ENCODE results near the gene PSMD1. TPM values are rescaled to one million over a fixed set of nuclear protein-coding genes. Genes with fewer than 3 reads are reported as not detected.
"Not testable (repeated sequence)": the region's sequence is repeated elsewhere in the genome, so short reads cannot be mapped to it uniquely, and the experiment has no call there.

Gene PSMD1
- polyA plus RNA-seq, 3 donors, result 94.9 to 104 (median 97.5) TPM

GRCh38 chr2:231047923-231048915, 8.4 kb upstream of the PSMD1 start:
- DNase-seq (ENCODE audit: extremely low read depth in 1 of 11, low read depth in 9 of 11, low spot score in 4 of 11), result no peak

- DNase-seq (ENCODE audit: extremely low read depth in 1 of 11, low read depth in 9 of 11, low spot score in 4 of 11), result no peak
Measured at GRCh38 chr2:231049286-231050017, 7.2 kb upstream of the PSMD1 start.

GRCh38 chr2:231050018-231050901, 6.4 kb upstream of the PSMD1 start:
- DNase-seq (ENCODE audit: extremely low read depth in 1 of 11, low read depth in 9 of 11, low spot score in 4 of 11), result peak in 1 of 11 donors; percentile 33

- no peak for DNase-seq (ENCODE audit: extremely low read depth in 1 of 11, low read depth in 9 of 11, low spot score in 4 of 11)
Measured at GRCh38 chr2:231051116-231051515, 5.6 kb upstream of the PSMD1 start.

GRCh38 chr2:231052494-231053451, 3.9 kb upstream of the PSMD1 start:
- DNase-seq (ENCODE audit: extremely low read depth in 1 of 11, low read depth in 9 of 11, low spot score in 4 of 11), result peak; percentile 62 to 83 (median 76)

GRCh38 chr2:231053846-231054245, 2.8 kb upstream of the PSMD1 start:
- DNase-seq (ENCODE audit: extremely low read depth in 1 of 11, low read depth in 9 of 11, low spot score in 4 of 11), result no peak

GRCh38 chr2:231057590-231057989, 923 bp downstream of the PSMD1 start:
- DNase-seq (ENCODE audit: extremely low read depth in 1 of 11, low read depth in 9 of 11, low spot score in 4 of 11), result no peak

GRCh38 chr2:231058761-231059550, 2.3 kb downstream of the PSMD1 start:
- DNase-seq (ENCODE audit: extremely low read depth in 1 of 11, low read depth in 9 of 11, low spot score in 4 of 11), result no peak

GRCh38 chr2:231059756-231060155, 3.1 kb downstream of the PSMD1 start:
- no peak for DNase-seq (ENCODE audit: extremely low read depth in 1 of 11, low read depth in 9 of 11, low spot score in 4 of 11)

- DNase-seq (ENCODE audit: extremely low read depth in 1 of 11, low read depth in 9 of 11, low spot score in 4 of 11), result no peak
Measured at GRCh38 chr2:231062776-231063175, 6.1 kb downstream of the PSMD1 start.

- DNase-seq (ENCODE audit: extremely low read depth in 1 of 11, low read depth in 9 of 11, low spot score in 4 of 11), result no peak
Measured at GRCh38 chr2:231063347-231063746, 6.7 kb downstream of the PSMD1 start.

GRCh38 chr2:231065966-231066365, 9.3 kb downstream of the PSMD1 start:
- DNase-seq (ENCODE audit: extremely low read depth in 1 of 11, low read depth in 9 of 11, low spot score in 4 of 11), result no peak

- DNase-seq (ENCODE audit: extremely low read depth in 1 of 11, low read depth in 9 of 11, low spot score in 4 of 11), result not testable (repeated sequence)
Measured at GRCh38 chr2:231067531-231067930, 10.9 kb downstream of the PSMD1 start.

- no peak for DNase-seq (ENCODE audit: extremely low read depth in 1 of 11, low read depth in 9 of 11, low spot score in 4 of 11)
Measured at GRCh38 chr2:231068525-231069222, 12.0 kb downstream of the PSMD1 start.

GRCh38 chr2:231069379-231070054, 12.8 kb downstream of the PSMD1 start:
- DNase-seq (ENCODE audit: extremely low read depth in 1 of 11, low read depth in 9 of 11, low spot score in 4 of 11), result no peak

GRCh38 chr2:231084565-231084964, 27.9 kb downstream of the PSMD1 start:
- DNase-seq (ENCODE audit: extremely low read depth in 1 of 11, low read depth in 9 of 11, low spot score in 4 of 11), result no peak

Measured in renal cortex interstitium (tissue), 11 donors.